GM12891 (cell line): ENCODE data around the gene DENND4B. TPM values are rescaled to one million over a fixed set of nuclear protein-coding genes. Genes with fewer than 3 reads are reported as not detected.

Experiments
- DNase-seq: peaks from one replicate; pipeline ENCODE4 v3.0.0; 2011; ENCODE audit warnings: low spot score; ENCODE audit not compliant: insufficient read length
- FAIRE-seq: peaks from 2 replicates; lab custom pipeline; 2011; peaks lifted over from hg19 to GRCh38; lab: Jason Lieb, UNC
- PAX5 ChIP-seq: IDR thresholded peaks from 2 replicates; pipeline ENCODE4 v1.6.1; 2011; ENCODE audit warnings: low read length, moderate library complexity, mild to moderate bottlenecking; ENCODE audit not compliant: insufficient read depth, severe bottlenecking
- POLR2A ChIP-seq: IDR thresholded peaks from 2 replicates; pipeline ENCODE4 v1.6.1; 2011; ENCODE audit warnings: low read depth, low read length, control low read depth
- POLR2AphosphoS5 ChIP-seq: IDR thresholded peaks from 2 replicates; pipeline ENCODE4 v1.6.1; 2011; ENCODE audit warnings: low read depth, low read length, control low read depth
- POU2F2 ChIP-seq: IDR thresholded peaks from 2 replicates; pipeline ENCODE4 v1.6.1; 2011; ENCODE audit warnings: low read depth, mild to moderate bottlenecking, control low read depth, low read length, moderate library complexity
- SPI1 ChIP-seq: IDR thresholded peaks from 2 replicates; pipeline ENCODE4 v1.6.1; 2011; ENCODE audit warnings: low read depth, low read length, control low read depth
- TAF1 ChIP-seq: IDR thresholded peaks from 2 replicates; pipeline ENCODE4 v1.6.1; 2011; ENCODE audit warnings: low read depth, low read length, control low read depth
- polyA plus RNA-seq: library from polyadenylated mRNA; unstranded; fragments of >200 nt; gene quantifications from one replicate; pipeline ENCODE4 v1.2.1, GENCODE V29; 2012; ENCODE audit warnings: low read depth, missing spikeins, inconsistent platforms; ENCODE audit not compliant: missing spikeins

DENND4B gene, protein sequence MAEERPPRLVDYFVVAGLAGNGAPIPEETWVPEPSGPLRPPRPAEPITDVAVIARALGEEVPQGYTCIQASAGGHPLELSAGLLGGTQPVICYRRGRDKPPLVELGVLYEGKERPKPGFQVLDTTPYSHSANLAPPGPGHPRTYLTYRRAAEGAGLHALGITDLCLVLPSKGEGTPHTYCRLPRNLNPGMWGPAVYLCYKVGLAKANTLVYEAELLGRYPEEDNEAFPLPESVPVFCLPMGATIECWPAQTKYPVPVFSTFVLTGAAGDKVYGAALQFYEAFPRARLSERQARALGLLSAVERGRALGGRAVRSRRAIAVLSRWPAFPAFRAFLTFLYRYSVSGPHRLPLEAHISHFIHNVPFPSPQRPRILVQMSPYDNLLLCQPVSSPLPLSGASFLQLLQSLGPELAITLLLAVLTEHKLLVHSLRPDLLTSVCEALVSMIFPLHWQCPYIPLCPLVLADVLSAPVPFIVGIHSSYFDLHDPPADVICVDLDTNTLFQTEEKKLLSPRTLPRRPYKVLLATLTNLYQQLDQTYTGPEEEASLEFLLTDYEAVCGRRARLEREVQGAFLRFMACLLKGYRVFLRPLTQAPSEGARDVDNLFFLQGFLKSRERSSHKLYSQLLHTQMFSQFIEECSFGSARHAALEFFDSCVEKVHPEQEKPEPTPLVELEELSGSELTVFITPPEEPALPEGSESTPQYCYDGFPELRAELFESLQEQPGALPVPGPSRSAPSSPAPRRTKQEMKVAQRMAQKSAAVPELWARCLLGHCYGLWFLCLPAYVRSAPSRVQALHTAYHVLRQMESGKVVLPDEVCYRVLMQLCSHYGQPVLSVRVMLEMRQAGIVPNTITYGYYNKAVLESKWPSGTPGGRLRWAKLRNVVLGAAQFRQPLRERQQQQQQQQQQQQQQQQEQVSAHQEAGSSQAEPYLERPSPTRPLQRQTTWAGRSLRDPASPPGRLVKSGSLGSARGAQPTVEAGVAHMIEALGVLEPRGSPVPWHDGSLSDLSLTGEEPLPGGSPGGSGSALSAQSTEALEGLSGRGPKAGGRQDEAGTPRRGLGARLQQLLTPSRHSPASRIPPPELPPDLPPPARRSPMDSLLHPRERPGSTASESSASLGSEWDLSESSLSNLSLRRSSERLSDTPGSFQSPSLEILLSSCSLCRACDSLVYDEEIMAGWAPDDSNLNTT (N-terminal part only)
- 32.4 TPM for polyA plus RNA-seq

DNA sequence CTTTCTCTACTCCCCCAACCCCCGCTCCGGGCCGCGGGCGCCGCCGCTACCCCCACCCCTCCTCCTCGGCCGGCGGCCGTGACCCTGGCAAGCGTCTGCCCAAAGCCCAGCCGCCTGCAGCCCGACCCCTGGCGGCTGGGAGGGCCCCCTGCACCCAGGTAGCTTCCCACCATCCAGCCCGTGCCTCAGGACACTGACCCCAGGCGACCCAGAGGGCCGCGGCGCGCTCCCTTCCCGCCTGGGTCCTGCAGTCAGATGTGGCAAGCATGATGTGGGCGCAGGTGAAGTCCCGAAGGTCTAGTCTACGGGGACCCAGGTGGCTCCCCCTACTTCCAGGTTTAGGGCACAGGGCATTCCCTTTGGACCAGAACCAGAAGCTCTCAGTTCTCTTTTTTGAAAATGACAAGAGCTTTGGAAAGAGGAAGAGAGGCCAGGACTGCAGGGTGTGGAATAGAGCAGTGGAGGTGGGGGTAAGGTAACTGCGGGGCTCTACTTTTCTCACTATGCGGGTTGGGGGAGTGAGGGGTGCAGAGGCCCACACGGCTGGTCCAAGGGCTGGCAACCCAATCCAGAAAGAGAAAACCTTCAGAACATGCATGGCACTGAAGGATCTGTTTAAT, at the start of gene DENND4B:
Gene DENND4B, minus strand, starts transcription at position 97 of the 620 bp plus-strand sequence. CDS start 2,344 bp downstream, outside the sequence.
- TF ChIP-seq TAF1 = no peak
- peak; percentile 15 for TF ChIP-seq POLR2AphosphoS5
- TF ChIP-seq SPI1 = peak; percentile 74
- no peak for TF ChIP-seq POU2F2
- no peak for TF ChIP-seq PAX5
- no peak for TF ChIP-seq POLR2A
- DNase-seq = peak; percentile 97
- peak; percentile 85 for FAIRE-seq

DNA sequence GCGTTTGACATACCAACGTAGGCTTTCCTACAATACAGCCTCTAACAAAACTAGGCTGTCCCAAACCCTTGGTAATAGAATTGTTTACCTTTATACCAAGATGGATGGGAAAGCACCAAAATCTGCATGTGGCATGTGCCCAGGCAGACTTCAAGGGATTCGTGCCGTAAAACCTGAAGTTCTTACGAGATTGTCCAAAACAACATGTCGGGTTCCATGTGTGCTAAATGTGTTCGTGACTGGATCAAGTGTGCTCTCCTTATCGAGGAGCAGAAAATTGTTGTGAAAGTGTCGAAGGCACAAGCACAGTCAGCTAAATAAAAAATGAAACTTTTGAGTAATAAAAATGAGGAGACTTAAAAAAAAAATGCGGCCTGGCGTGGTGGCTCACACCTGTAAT, 49.1 kb upstream of the DENND4B start:
- DNase-seq (no peak), FAIRE-seq (no peak)
- TF ChIP-seq POLR2A = no peak
- no peak for TF ChIP-seq PAX5
- no peak for TF ChIP-seq SPI1
- no peak for TF ChIP-seq TAF1
- peak; percentile 56; the same call in 1 of the 2 replicates for TF ChIP-seq POLR2AphosphoS5
- TF ChIP-seq POU2F2 = no peak

DNA sequence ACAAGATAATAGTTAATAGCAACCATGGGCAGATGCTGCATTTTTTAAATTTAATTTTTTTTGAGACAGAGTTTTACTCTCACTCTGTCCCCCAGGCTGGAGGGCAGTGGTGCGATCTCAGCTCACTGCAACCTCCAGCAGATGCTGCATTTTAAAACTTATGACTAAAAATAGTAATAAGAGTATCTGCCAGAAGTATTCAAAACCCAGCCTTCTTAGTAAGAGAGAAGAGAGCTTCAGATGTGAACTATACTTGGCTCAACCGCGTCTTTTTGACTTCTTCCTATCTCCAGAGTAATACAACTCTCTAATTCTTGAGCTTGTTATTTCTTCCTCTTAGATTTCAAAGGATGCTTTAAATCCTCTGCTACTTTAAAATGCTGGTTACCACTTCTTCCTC, 48.7 kb upstream of the DENND4B start:
- FAIRE-seq = no peak
- TF ChIP-seq SPI1 (no peak), POLR2A (no peak), POU2F2 (no peak), TAF1 (no peak), POLR2AphosphoS5 (no peak), PAX5 (no peak)
- DNase-seq = no peak

DNA sequence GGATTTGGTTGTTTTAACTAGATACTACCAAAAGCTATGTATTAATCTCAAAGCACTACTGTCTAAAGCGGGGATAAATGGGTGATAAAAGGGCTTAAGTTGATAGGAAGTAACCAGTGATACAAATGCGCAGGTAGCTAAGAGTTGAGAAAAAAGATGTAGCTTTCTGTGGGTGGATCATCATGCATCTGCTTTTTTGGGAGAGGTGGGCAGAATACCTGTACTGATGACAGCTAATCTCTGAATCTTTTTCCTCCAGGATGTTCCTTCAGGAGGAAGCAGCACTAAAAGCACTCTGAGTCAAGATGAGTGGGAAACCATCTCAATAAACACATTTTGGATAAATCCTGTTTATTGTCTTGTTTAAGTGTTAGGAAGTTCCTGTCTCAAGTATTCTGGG, 45.3 kb upstream of the DENND4B start:
- TF ChIP-seq POLR2A (peak; percentile 42; the same call in 1 of the 2 replicates), TAF1 (no peak)
- DNase-seq (no peak), FAIRE-seq (no peak)

DNA sequence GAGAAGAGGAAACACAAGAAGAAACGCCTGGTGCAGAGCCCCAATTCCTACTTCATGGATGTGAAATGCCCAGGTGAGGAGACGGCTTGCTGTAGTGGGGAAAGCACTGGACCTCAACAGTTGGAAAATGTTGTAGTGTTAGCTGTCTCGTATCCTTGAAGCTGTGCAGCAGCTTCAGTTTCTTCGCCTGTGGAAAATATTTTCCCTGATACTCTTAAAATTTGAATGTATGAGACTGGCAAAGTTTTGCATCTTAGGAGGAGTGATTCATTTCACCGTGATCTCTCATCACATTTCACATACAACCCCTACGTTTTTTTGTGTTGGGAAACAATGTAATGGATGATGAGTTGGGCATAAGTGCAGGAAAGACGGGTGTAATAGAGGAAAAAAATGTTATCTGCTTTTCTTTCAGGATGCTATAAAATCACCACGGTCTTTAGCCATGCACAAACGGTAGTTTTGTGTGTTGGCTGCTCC, 44.7 kb upstream of the DENND4B start:
- no peak for FAIRE-seq
- DNase-seq = no peak
- TF ChIP-seq SPI1 (no peak), POLR2A (no peak), PAX5 (no peak), POU2F2 (no peak), TAF1 (no peak), POLR2AphosphoS5 (no peak)

DNA sequence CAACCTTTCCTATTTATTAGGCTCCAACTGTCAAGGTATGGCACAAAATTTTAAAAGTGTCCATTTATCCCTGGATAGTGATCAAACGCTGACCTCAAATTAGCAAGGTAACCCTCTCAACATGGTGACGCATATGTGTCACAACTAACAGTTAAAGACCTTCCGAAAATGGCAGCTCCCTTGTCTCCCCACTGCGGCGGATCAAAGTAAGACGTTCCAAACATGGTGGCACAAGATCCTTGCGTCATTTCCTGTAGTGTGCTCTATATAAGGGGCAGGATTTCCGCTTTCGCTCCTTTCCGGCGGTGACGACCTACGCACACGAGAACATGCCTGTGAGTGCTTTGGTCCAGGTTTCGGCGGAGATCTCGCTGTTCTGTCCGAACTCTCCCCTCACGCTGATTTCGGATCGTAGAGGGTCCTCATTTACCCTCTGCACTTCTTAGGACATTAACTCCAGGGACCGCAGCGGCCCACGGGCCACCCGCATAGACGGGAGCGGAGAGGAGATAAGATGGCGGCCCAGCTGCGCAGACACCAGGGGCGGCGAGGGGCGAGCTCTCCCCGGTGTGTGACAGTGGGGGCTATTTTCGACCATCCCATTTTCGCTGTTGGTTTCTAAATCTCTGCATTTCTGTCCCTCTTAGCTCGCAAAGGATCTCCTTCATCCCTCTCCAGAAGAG, 44.1 kb upstream of the DENND4B start, which contains the start of gene RPS27:
Gene RPS27, plus strand, starts transcription at position 295 of the 683 bp plus-strand sequence. Its CDS starts 35 bp downstream, at position 330.
- FAIRE-seq (peak; percentile 93), DNase-seq (peak; percentile 78)
- TF ChIP-seq POU2F2 = peak; percentile 99
- TF ChIP-seq SPI1 = peak; percentile 39; the same call in 1 of the 2 replicates
- TF ChIP-seq POLR2A = peak; percentile 100
- no peak for TF ChIP-seq PAX5
- peak; percentile 100 for TF ChIP-seq POLR2AphosphoS5
- TF ChIP-seq TAF1 = peak; percentile 99

DNA sequence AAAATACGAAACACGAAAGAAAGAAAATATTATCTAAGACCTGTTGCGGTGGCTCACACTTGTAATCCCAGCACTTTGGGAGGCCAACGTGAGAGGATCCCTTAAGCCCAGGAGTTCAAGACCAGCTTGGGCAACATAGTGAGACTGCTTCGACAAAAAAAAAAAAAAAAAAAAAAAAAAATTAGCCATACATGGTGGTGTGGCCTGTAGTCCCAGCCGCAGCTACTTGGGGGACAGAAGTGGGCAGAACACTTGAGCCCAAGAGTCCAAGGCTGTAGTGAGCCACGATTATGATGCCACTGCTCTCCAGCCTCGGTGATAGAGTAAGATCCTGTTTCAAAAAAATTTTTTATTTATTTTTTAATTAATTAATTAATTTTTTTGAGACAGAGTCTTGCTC, 41.1 kb upstream of the DENND4B start:
- DNase-seq = no peak
- no peak for FAIRE-seq
- TF ChIP-seq TAF1 (no peak), SPI1 (no peak), POLR2AphosphoS5 (no peak), POLR2A (no peak), POU2F2 (no peak), PAX5 (no peak)

DNA sequence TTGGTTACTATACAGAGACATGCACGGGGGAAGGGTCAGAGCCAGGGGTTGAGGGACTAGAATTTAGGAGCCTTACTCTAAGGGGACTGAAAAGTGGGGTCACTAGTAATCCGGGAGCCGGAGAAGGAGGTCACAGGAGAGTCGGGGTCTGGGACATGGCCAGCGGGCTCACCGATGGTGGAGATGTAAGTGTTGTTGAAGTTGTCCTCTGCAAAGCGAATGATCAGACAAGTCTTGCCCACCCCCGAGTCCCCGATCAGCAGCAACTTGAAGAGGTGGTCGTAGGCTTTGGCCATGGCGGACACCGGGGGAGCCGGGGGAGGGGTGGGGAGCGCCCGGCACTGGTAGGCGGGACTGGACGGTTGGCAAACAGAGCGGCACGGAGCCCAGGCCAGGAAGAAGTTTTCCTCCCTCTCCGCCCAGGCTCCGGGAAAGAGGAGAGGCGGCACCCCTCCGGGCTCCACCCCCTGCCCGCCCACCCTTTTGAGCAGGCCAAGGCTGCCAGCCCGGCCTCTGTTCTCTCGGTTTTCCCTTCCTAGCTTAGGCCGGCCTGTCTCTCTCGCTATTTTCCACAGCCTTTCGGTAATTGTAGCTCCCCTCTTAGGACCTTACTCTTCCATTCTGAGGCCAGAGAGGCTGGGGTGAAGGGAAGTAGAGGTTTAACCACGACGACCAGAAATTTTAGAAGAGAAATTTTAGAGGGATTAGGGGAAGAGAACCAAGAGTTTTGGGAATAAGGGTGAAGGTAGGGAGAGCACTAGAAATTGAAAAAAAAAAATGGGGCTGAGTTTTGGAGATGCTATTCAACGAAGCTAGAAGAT, 39.6 kb upstream of the DENND4B start, which contains the start of gene RAB13:
Gene RAB13, minus strand, starts transcription at position 399 of the 821 bp plus-strand sequence. Its CDS starts 103 bp downstream, at position 296.
- no peak for DNase-seq
- no peak for FAIRE-seq
- TF ChIP-seq SPI1 = no peak
- TF ChIP-seq PAX5 = no peak
- no peak for TF ChIP-seq POU2F2
